H1 (cell line): ENCODE data around the gene CPZ.

Experiments
- CEBPB ChIP-seq: IDR thresholded peaks from 2 replicates; pipeline ENCODE4 v1.6.1; 2012; ENCODE audit warnings: low read depth, low read length
- EGR1 ChIP-seq: IDR thresholded peaks from 2 replicates; pipeline ENCODE4 v1.6.1; 2011; ENCODE audit warnings: low read depth, low read length, borderline replicate concordance
- EZH2 ChIP-seq: fragments of 200-600 bp; sonication (generic); IDR thresholded peaks from 2 replicates; pipeline ENCODE4 v1.7.1; 2012; ENCODE audit warnings: low read depth, mild to moderate bottlenecking, moderate library complexity, low read length, inconsistent platforms; ENCODE audit not compliant: severe bottlenecking
- SAP30 ChIP-seq: fragments of 300-600 bp; sonication (generic); IDR thresholded peaks from 2 replicates; pipeline ENCODE4 v1.7.1; 2012; ENCODE audit warnings: low read length, moderate library complexity, mild to moderate bottlenecking, inconsistent platforms; ENCODE audit not compliant: insufficient read depth, insufficient replicate concordance
- YY1 ChIP-seq: IDR thresholded peaks from 2 replicates; pipeline ENCODE4 v1.6.1; 2011; ENCODE audit warnings: low read depth, mild to moderate bottlenecking, low read length
- TF ChIP-seq, protein P1 (sequence below), 3 experiments: IDR thresholded peaks; 1 replicate in 2 of 3; 2 replicates in 1 of 3; pipeline versions ENCODE4 v1.5.1 to v1.6.1; 2011; ENCODE audit warnings: low read length in 3 of 3, mild to moderate bottlenecking in 3 of 3, inconsistent platforms in 2 of 3, low read depth in 1 of 3, moderate library complexity in 1 of 3; ENCODE audit not compliant: insufficient read depth in 1 of 3; ENCODE audit errors: control extremely low read depth in 1 of 3

DNA sequence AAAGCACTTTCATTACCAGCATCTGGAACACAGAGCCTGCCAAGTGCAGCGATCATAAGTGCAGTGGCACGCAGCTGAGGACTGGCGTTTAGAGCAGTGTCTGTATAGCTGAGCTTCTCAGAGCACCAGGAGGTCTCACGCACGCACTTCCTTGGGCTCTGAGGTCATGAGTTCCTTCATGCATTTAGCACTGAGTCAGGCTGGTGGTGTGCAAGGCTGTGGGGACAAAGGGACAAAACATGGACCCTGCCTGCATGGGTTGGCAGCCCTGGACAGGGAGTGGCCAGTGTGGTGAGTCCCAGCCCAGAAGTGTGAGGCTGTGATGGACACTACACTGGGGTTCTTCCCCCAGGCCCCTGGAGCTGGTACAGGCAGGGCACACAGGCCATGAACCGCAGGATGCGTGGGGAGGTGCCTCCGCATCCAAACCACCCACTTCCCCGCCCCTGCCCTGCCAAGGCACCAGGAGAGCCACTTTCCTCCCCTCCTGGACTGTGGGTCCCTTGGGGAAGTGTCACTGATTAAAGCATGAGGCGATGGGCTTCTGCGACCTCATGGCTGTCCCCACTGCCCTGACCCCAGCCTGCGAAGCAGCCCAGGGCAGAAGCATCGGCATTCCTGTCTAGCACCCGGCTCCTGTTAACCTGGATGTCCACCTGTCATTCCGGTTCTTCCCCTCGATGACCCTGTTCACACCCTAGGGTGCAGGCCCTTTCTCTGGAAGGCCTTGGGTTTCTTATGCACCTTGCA, 49.6 kb upstream of the CPZ start:
- TF ChIP-seq EZH2 = no peak
- TF ChIP-seq, protein P1, sequence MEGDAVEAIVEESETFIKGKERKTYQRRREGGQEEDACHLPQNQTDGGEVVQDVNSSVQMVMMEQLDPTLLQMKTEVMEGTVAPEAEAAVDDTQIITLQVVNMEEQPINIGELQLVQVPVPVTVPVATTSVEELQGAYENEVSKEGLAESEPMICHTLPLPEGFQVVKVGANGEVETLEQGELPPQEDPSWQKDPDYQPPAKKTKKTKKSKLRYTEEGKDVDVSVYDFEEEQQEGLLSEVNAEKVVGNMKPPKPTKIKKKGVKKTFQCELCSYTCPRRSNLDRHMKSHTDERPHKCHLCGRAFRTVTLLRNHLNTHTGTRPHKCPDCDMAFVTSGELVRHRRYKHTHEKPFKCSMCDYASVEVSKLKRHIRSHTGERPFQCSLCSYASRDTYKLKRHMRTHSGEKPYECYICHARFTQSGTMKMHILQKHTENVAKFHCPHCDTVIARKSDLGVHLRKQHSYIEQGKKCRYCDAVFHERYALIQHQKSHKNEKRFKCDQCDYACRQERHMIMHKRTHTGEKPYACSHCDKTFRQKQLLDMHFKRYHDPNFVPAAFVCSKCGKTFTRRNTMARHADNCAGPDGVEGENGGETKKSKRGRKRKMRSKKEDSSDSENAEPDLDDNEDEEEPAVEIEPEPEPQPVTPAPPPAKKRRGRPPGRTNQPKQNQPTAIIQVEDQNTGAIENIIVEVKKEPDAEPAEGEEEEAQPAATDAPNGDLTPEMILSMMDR (IDR thresholded peaks at IDR 0.05; ENCODE audit: control extremely low read depth in 1 of 3, insufficient read depth in 1 of 3, low read depth in 1 of 3, low read length in 3 of 3) = no peak
- TF ChIP-seq CEBPB = no peak
- no peak for TF ChIP-seq SAP30
- no peak for TF ChIP-seq EGR1
- TF ChIP-seq YY1 = no peak
